NB4 (cell line): ENCODE results near the gene SH3BP1.
"Not testable (repeated sequence)": the region's sequence is repeated elsewhere in the genome, so short reads cannot be mapped to it uniquely, and the experiment has no call there.

Experiments
- DNase-seq: peaks from one replicate; pipeline ENCODE4 v3.0.0; 2010; ENCODE audit warnings: low read depth
- H3K4me3 ChIP-seq: one replicate; pipeline ENCODE4 v1.5.1; 2011; ENCODE audit warnings: mild to moderate bottlenecking, low read depth, low read length, moderate library complexity
- CTCF ChIP-seq: IDR thresholded peaks from one replicate; pipeline ENCODE4 v1.5.1; 2012; ENCODE audit warnings: low read depth, low read length
- MAX ChIP-seq: IDR thresholded peaks from 2 replicates; pipeline ENCODE4 v1.6.1; 2011; ENCODE audit warnings: low read depth, low read length
- MYC ChIP-seq: IDR thresholded peaks from 2 replicates; pipeline ENCODE4 v1.6.1; 2011; ENCODE audit warnings: low read depth, low read length
- POLR2A ChIP-seq: IDR thresholded peaks from 2 replicates; pipeline ENCODE4 v1.6.1; 2011; ENCODE audit warnings: mild to moderate bottlenecking; ENCODE audit not compliant: insufficient read length; ENCODE audit errors: extremely low read depth

Gene SH3BP1

GRCh38 chr22:37647317-37647716 lies 7.8 kb downstream of the SH3BP1 start:
- no peak for DNase-seq
- no peak for TF ChIP-seq CTCF
- TF ChIP-seq MYC: no peak
- TF ChIP-seq MAX: no peak
- no peak for TF ChIP-seq POLR2A
- H3K4me3 ChIP-seq: no peak overlapping the region

GRCh38 chr22:37647928-37648327 lies 8.5 kb downstream of the SH3BP1 start:
- DNase-seq: no peak
- TF ChIP-seq CTCF: no peak
- no peak for TF ChIP-seq POLR2A

GRCh38 chr22:37650463-37651136 lies 11.1 kb downstream of the SH3BP1 start:
- TF ChIP-seq POLR2A (no peak), MYC (no peak), CTCF (no peak), MAX (no peak)
- DNase-seq: no peak
- no peak overlapping the region for H3K4me3 ChIP-seq

More at GRCh38 chr22:37647928-37648327, 8.5 kb downstream of the SH3BP1 start:
- H3K4me3 ChIP-seq: no peak overlapping the region

GRCh38 chr22:37654563-37655251 lies 15.2 kb downstream of the SH3BP1 start:
- H3K4me3 ChIP-seq: no peak overlapping the region

GRCh38 chr22:37655252-37655563 lies 15.7 kb downstream of the SH3BP1 start:
- no peak overlapping the region for H3K4me3 ChIP-seq
- no peak for DNase-seq
- TF ChIP-seq MAX: no peak

More at GRCh38 chr22:37654563-37655251, 15.2 kb downstream of the SH3BP1 start:
- TF ChIP-seq MAX: no peak
- TF ChIP-seq POLR2A: no peak
- no peak for TF ChIP-seq CTCF
- no peak for TF ChIP-seq MYC
- DNase-seq: no peak

- H3K4me3 ChIP-seq, DNase-seq: not testable (repeated sequence)
Measured at GRCh38 chr22:37656583-37656982, 17.1 kb downstream of the SH3BP1 start.

GRCh38 chr22:37657590-37658132 lies 18.2 kb downstream of the SH3BP1 start:
- peak; percentile 57 for DNase-seq
- TF ChIP-seq POLR2A (peak; percentile 32), MYC (no peak)
- peak overlapping the region; percentile 83 for H3K4me3 ChIP-seq
